DOHH2 (cell line): ENCODE results near the gene LGALS3BP.

Source experiments
- CTCF ChIP-seq: fragments of 200-600 bp; sonication (generic); IDR thresholded peaks from one replicate; pipeline ENCODE4 v1.5.1; 2014; ENCODE audit warnings: antibody characterized with exemption, mild to moderate bottlenecking, low read depth, low read length; ENCODE audit not compliant: poor library complexity, severe bottlenecking
- EZH2phosphoT487 ChIP-seq: fragments of 200-600 bp; sonication (generic); IDR thresholded peaks from 2 replicates; pipeline ENCODE4 v1.6.1; 2017; ENCODE audit warnings: borderline replicate concordance, mild to moderate bottlenecking, antibody characterized with exemption, low read length, moderate library complexity, mixed read lengths

GRCh38 chr17:79009397-79010303 lies 29.9 kb upstream of the LGALS3BP start, which contains the start of gene CANT1:
- TF ChIP-seq CTCF (no peak), EZH2phosphoT487 (no peak)
